ENCODE results near the gene TMEM131L. TPM values are rescaled to one million over a fixed set of nuclear protein-coding genes. Genes with fewer than 3 reads are reported as not detected.

The TMEM131L gene
- total and polyA plus RNA-seq, 7 donors = 0.60 to 27.2 (median 12.1) TPM

DNA sequence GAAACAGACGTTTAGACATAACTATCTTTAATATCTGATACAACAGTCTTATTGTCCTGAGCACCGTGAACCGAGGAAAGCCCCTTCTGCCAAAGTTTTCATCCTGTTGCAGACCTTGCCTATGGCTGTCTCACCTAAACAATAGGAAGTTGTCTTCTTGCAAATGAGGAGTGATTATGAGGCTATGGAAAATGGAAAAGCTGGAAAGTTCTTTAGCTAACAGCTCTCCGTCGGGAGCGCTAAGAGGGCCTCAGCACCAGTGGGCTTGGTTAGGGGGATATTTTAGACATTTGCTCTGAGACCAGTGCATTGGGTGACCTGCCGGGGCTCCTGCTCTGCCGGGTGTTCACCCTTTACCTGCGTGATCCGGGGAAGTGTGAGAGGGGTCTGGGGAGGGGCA is 28.4 kb downstream of the TMEM131L start:
- no peak for DNase-seq
- intact Hi-C loops (cut with DNase I) = no loop called here
- peaks cover 0 to 33% (median 23%) of the 10 kb centered on the region in 4 donors for H3K4me1 ChIP-seq
- no peaks in the 10 kb centered on the region for H3K27me3 ChIP-seq
- TF ChIP-seq POLR2AphosphoS5 (IDR thresholded peaks at IDR 0.05) (no peak), EP300 (IDR thresholded peaks at IDR 0.05) (no peak), POLR2A (IDR thresholded peaks at IDR 0.05) (no peak)
- TF ChIP-seq, protein P1, sequence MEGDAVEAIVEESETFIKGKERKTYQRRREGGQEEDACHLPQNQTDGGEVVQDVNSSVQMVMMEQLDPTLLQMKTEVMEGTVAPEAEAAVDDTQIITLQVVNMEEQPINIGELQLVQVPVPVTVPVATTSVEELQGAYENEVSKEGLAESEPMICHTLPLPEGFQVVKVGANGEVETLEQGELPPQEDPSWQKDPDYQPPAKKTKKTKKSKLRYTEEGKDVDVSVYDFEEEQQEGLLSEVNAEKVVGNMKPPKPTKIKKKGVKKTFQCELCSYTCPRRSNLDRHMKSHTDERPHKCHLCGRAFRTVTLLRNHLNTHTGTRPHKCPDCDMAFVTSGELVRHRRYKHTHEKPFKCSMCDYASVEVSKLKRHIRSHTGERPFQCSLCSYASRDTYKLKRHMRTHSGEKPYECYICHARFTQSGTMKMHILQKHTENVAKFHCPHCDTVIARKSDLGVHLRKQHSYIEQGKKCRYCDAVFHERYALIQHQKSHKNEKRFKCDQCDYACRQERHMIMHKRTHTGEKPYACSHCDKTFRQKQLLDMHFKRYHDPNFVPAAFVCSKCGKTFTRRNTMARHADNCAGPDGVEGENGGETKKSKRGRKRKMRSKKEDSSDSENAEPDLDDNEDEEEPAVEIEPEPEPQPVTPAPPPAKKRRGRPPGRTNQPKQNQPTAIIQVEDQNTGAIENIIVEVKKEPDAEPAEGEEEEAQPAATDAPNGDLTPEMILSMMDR (IDR thresholded peaks at IDR 0.05) = no peak
- H3K4me3 ChIP-seq = no peak overlapping the region
- 88 to 92% methylated on average over 10 of the region's 10 CpGs for WGBS, 2 donors
- H3K9me3 ChIP-seq = no peaks in the 10 kb centered on the region
- H3K36me3 ChIP-seq = no peaks in the 10 kb centered on the region
- no peak overlapping the region for H3K27ac ChIP-seq

DNA sequence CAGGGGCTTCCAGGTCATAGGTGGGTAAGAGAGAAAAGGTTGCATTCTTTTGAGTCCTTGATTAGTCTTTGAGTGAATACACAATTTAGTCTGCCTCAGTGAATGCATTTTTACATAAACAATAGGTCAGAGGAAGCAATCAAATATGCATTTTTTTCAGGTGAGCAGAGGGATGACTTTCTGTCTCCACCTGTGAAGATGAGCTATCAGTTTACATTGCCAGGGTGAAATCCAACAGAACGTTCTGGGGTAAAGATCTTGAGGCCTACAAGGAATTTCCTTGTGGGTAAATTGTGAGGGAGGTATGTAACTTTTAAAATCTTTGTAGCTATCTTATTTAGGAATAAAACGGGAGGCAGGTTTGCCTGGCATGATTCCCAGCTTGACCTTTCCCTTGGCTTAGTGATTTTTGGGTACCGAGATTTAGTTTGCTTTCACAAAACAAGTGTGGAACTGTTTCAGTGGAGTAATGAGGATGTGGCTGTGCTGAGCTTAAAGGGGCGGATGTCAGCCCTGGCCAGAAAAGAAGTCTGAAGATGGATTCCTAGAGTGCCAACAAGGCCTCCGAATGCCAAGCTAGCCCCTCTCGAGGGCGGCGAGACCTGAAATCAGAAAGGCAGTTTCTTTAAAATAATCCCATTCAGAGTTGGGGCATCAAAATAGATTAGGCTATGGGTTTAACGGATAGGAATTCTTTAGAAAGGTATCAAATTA is 29.5 kb downstream of the TMEM131L start:
- H3K36me3 ChIP-seq = no peaks in the 10 kb centered on the region
- H3K9me3 ChIP-seq = no peaks in the 10 kb centered on the region
- no peak for TF ChIP-seq POLR2AphosphoS5 (IDR thresholded peaks at IDR 0.05)
- TF ChIP-seq, protein P1 (IDR thresholded peaks at IDR 0.05) = no peak
- TF ChIP-seq EP300 (IDR thresholded peaks at IDR 0.05) = no peak
- H3K4me3 ChIP-seq = no peak overlapping the region
- no peaks in the 10 kb centered on the region for H3K27me3 ChIP-seq
- intact Hi-C loops (cut with DNase I) = no loop called here
- no peak overlapping the region for H3K27ac ChIP-seq
- no peak for DNase-seq
- H3K4me1 ChIP-seq = peaks cover 0 to 29% (median 23%) of the 10 kb centered on the region in 4 donors
- 77 to 83% methylated on average over 9 of the region's 9 CpGs for WGBS, 2 donors

DNA sequence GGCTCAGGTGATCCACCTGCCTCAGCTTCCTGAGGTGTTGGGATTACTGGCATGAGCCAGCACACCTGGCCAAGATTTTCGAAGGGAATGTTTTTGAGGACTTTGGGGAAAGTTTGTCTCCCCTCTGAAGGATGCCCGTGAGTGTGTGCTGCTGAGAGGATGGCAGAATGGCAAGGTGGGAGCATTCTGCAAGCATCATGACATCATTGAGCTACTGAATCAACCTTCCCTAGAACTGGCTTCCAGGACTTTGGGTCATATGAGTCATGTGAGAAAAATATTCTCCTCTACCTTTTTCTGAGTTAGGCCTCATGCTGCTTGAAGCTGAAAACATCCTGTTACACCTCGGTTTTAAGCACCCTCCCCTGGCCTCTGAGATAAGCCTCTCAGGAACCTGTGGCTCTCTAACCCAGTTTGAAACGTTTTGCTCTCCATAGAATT is 31.0 kb downstream of the TMEM131L start:
- Histone ChIP-seq H3K4me1 (peaks cover 0 to 31% (median 23%) of the 10 kb centered on the region in 4 donors), H3K4me3 (no peak overlapping the region)
- 50 to 69% methylated on average over 4 of the region's 4 CpGs for WGBS, 2 donors

DNA sequence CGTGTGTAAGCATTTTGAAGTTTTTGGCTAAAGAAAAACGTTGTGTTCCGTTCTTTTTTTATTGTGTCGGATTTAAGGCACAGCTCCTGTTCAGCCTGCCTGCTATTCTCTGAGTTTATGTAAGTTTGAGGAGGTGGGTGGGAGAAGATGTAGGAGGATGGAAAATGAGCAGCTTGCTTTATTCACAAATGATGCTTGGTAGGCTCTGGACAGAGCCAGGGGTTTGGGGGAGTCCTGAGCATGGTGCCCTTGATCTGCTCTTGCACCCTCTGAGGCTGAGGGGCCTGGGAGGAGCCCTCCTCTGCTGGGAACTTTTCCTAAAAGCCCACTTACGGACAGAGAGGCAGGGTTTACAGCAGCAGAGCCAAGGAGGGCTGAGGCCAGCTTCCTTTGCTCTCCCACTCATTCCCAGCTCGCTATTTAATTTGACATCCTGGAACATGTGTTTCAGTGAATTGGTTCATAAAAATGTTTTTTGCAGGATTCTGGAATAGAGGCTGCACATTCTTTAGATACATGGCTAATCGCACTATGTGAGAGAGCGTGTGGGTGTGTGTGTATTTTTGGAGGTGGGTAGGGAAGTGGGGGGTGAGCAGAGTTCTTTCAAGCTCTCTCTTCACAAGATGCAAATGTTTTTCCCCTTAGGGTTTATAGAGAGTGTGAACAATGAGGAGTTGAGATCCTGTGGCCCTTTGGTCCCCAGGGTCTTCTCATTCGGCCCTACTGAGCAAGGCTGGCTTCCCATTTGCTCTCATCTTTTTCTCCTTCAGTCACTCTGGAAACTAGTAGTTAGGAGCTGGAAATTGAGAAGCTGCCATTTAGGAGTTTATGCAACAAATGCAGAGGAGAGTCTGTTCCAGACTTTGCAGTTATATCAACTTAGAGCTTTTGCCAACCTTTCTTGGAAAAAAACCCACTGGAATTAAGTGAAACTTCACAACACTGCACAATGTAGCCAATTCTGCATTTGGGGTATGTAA is 32.1 kb downstream of the TMEM131L start:
- no peak for DNase-seq
- no peaks in the 10 kb centered on the region for H3K9me3 ChIP-seq
- H3K27me3 ChIP-seq = no peaks in the 10 kb centered on the region
- H3K4me3 ChIP-seq = no peak overlapping the region
- peak overlapping the region; percentile 54 to 74 (median 66) for H3K27ac ChIP-seq
- TF ChIP-seq POLR2A (IDR thresholded peaks at IDR 0.05) (no peak), POLR2AphosphoS5 (IDR thresholded peaks at IDR 0.05) (no peak), EP300 (IDR thresholded peaks at IDR 0.05) (no peak)
- TF ChIP-seq, protein P1 (IDR thresholded peaks at IDR 0.05) = no peak
- WGBS, 2 donors = 53 to 73% methylated on average over 9 of the region's 9 CpGs
- intact Hi-C loops (cut with DNase I) = no loop called here
- H3K4me1 ChIP-seq = peaks cover 0 to 39% (median 33%) of the 10 kb centered on the region in 4 donors
- H3K36me3 ChIP-seq = no peaks in the 10 kb centered on the region

More for the DNA sequence above, 31.0 kb downstream of the TMEM131L start:
- no peaks in the 10 kb centered on the region for H3K27me3 ChIP-seq
- no peaks in the 10 kb centered on the region for H3K9me3 ChIP-seq
- intact Hi-C loops (cut with DNase I) = no loop called here
- no peaks in the 10 kb centered on the region for H3K36me3 ChIP-seq
- peak overlapping the region; percentile 54 to 74 (median 66) for H3K27ac ChIP-seq
- no peak for DNase-seq
- no peak for TF ChIP-seq EP300 (IDR thresholded peaks at IDR 0.05)
- no peak for TF ChIP-seq POLR2AphosphoS5 (IDR thresholded peaks at IDR 0.05)
- TF ChIP-seq, protein P1 (IDR thresholded peaks at IDR 0.05) = no peak
- no peak for TF ChIP-seq POLR2A (IDR thresholded peaks at IDR 0.05)
